Calu3 (cell line): ENCODE results near the gene SNRK. TPM values are rescaled to one million over a fixed set of nuclear protein-coding genes. Genes with fewer than 3 reads are reported as not detected.

Experiments
- BruUV-seq: library from RNA; stranded (reverse); fragments of 400-500 nt; replicated peaks from 2 replicates; lab custom pipeline; 2021; lab: Mats Ljungman, UMichigan
- CTCF ChIA-PET: fragments of 300-600 bp; sonication (Branson Sonifier 250); formaldehyde crosslinking; loops from one replicate; lab custom pipeline; 2022; ENCODE audit warnings: antibody characterized with exemption; lab: Charles Lee
- DNase-seq: peaks from one replicate; pipeline ENCODE4 v3.0.0; 2022
- H3K27ac Mint-ChIP-seq: one replicate; pipeline ENCODE4 v1.8.0; 2022; ENCODE audit warnings: mixed read lengths; ENCODE audit not compliant: unreplicated experiment
- H3K27me3 Mint-ChIP-seq: one replicate; pipeline ENCODE4 v1.8.0; 2022; ENCODE audit warnings: mixed read lengths; ENCODE audit not compliant: unreplicated experiment
- H3K36me3 Mint-ChIP-seq: one replicate; pipeline ENCODE4 v1.8.0; 2022; ENCODE audit warnings: mild to moderate bottlenecking, moderate library complexity, mixed read lengths; ENCODE audit not compliant: insufficient read depth, unreplicated experiment
- H3K4me1 Mint-ChIP-seq: one replicate; pipeline ENCODE4 v1.8.0; 2022; ENCODE audit warnings: mild to moderate bottlenecking, low read depth, mixed read lengths; ENCODE audit not compliant: unreplicated experiment
- H3K4me3 Mint-ChIP-seq: one replicate; pipeline ENCODE4 v1.8.0; 2022; ENCODE audit warnings: mild to moderate bottlenecking, low read depth, moderate library complexity, mixed read lengths; ENCODE audit not compliant: unreplicated experiment
- H3K9me3 Mint-ChIP-seq: one replicate; pipeline ENCODE4 v1.8.0; 2022; ENCODE audit warnings: low read depth, mixed read lengths; ENCODE audit not compliant: unreplicated experiment
- intact Hi-C: fragments of 100-400 bp; cut with micrococcal nuclease; formaldehyde crosslinking; loops from one replicate; pipeline ENCODE4 v1.10.0; 2022; ENCODE audit not compliant: unreplicated experiment
- total RNA-seq: library from RNA; stranded (reverse); gene quantifications from 2 replicates; pipeline ENCODE4 v1.2.3, GENCODE V29; 2022
- TF ChIP-seq, protein P1 (sequence below): fragments of 200-600 bp; IDR thresholded peaks from one replicate; pipeline ENCODE4 v1.8.0; 2022; ENCODE audit warnings: antibody characterized with exemption; ENCODE audit not compliant: unreplicated experiment

The SNRK gene
- total RNA-seq, 1 experiment from 2014 or later = 21.0 TPM

DNA sequence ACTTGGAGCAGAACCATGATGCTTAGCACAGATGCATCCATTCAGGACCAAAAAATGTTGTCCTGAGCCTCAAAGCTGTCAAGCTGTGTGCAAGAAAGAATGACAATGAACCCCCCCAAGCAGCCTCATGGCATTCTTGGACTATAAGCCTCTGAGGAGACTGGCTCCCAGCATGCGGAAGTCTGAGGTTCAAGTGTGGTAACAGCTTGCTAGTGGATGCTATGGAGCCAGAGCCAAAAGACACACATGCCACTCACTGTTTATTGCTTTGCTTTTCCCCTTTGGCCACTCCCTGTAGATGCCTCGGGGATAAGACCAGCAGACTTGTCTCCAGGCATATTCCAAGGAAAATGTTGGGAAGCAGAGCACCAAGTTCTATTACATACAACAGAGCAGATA lies 38.2 kb upstream of the SNRK start:
- Mint-ChIP-seq H3K27ac (no peak overlapping the region), H3K4me1 (no peaks in the 10 kb centered on the region), H3K27me3 (peaks cover 9% of the 10 kb centered on the region), H3K36me3 (no peaks in the 10 kb centered on the region), H3K9me3 (peaks cover 4% of the 10 kb centered on the region), H3K4me3 (no peak overlapping the region)
- DNase-seq = no peak
- intact Hi-C loops = no loop called here
- BruUV-seq = no TSS peak
- TF ChIP-seq, protein P1, sequence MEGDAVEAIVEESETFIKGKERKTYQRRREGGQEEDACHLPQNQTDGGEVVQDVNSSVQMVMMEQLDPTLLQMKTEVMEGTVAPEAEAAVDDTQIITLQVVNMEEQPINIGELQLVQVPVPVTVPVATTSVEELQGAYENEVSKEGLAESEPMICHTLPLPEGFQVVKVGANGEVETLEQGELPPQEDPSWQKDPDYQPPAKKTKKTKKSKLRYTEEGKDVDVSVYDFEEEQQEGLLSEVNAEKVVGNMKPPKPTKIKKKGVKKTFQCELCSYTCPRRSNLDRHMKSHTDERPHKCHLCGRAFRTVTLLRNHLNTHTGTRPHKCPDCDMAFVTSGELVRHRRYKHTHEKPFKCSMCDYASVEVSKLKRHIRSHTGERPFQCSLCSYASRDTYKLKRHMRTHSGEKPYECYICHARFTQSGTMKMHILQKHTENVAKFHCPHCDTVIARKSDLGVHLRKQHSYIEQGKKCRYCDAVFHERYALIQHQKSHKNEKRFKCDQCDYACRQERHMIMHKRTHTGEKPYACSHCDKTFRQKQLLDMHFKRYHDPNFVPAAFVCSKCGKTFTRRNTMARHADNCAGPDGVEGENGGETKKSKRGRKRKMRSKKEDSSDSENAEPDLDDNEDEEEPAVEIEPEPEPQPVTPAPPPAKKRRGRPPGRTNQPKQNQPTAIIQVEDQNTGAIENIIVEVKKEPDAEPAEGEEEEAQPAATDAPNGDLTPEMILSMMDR = no peak
- CTCF ChIA-PET = interaction anchor here (0.6 kb wide), 1 partner anchor 16 kb away, joined by 6 read pairs; no protein-coding TSS in a partner anchor

DNA sequence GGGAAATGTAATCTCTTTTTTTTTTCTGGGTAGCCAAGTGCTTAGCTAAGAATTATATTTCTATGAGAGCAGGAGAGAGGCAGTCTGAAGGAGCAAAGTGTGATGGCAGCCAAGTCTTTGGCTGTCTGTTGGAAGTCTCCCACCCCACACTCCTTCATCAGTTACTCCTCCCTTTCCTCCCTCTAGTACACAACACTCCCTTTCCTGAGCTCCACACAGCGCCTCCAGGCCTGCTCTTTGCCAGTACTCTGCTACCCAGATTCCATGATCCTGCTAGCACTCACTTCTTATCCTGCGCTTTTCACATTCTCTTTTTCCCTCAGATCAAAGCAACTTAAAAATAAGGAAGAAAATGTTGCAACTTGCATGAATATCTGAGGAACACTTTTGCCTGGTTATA lies 37.4 kb upstream of the SNRK start:
- peaks cover 9% of the 10 kb centered on the region for H3K27me3 Mint-ChIP-seq
- no TSS peak for BruUV-seq
- peaks cover 4% of the 10 kb centered on the region for H3K9me3 Mint-ChIP-seq
- intact Hi-C loops = no loop called here
- no peaks in the 10 kb centered on the region for H3K36me3 Mint-ChIP-seq
- H3K27ac Mint-ChIP-seq = no peak overlapping the region
- no peak overlapping the region for H3K4me3 Mint-ChIP-seq
- CTCF ChIA-PET = no interaction called here
- no peaks in the 10 kb centered on the region for H3K4me1 Mint-ChIP-seq
- TF ChIP-seq, protein P1 = no peak
- DNase-seq = no peak

DNA sequence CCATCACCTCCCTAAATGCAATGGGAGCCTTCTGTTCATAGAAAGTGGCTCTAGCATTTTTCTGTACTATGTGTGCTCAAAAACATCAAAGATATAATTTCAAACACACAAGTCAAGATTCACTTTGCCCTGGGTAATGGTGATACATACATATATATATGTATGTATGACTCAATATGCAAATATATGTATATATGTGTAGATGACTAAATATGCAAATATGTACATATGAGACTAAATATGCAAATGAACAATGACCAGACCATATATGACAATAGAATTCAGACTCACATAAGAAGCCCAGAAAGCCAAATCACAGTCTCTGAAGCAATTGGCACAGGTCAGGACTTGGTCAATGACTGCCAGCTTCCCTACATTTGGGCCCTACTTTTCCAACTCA lies 36.9 kb upstream of the SNRK start:
- Mint-ChIP-seq H3K27ac (no peak overlapping the region), H3K27me3 (peaks cover 9% of the 10 kb centered on the region), H3K36me3 (no peaks in the 10 kb centered on the region), H3K4me3 (no peak overlapping the region), H3K4me1 (no peaks in the 10 kb centered on the region), H3K9me3 (peaks cover 4% of the 10 kb centered on the region)
- BruUV-seq = no TSS peak
- intact Hi-C loops = no loop called here
- DNase-seq = no peak
- CTCF ChIA-PET = no interaction called here
- TF ChIP-seq, protein P1 = no peak

DNA sequence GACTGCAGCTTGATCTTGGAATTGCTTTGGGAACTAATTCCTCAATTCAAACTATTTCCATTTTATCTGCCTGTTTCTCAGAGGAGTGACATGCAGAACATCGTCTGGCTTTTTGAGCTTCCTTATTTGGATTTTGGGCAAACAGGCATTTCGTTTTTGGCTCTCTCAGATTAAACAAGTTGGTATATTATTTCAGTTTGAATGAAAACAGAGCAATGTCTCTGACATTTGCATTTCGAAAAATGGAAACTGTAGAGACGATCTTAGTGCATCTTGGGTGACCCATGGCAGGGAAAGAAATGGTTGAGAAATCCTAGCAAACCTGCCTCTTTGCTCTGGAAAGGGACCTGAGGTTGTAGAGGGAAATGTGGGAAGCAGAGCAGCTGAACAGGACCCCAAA lies 33.0 kb upstream of the SNRK start:
- intact Hi-C loops = no loop called here
- CTCF ChIA-PET = no interaction called here
- peaks cover 6% of the 10 kb centered on the region for H3K9me3 Mint-ChIP-seq
- H3K4me3 Mint-ChIP-seq = no peak overlapping the region
- TF ChIP-seq, protein P1 = no peak
- H3K27ac Mint-ChIP-seq = no peak overlapping the region
- BruUV-seq = no TSS peak
- no peaks in the 10 kb centered on the region for H3K27me3 Mint-ChIP-seq
- DNase-seq = no peak
- H3K36me3 Mint-ChIP-seq = no peaks in the 10 kb centered on the region
- no peaks in the 10 kb centered on the region for H3K4me1 Mint-ChIP-seq
